GM18526 (cell line): ENCODE results near the gene SCLY.

ENCODE experiments used
- POLR2A ChIP-seq: IDR thresholded peaks from 3 replicates; pipeline ENCODE4 v1.6.1; 2011; ENCODE audit not compliant: insufficient read length; ENCODE audit errors: extremely low read depth

Gene SCLY, protein sequence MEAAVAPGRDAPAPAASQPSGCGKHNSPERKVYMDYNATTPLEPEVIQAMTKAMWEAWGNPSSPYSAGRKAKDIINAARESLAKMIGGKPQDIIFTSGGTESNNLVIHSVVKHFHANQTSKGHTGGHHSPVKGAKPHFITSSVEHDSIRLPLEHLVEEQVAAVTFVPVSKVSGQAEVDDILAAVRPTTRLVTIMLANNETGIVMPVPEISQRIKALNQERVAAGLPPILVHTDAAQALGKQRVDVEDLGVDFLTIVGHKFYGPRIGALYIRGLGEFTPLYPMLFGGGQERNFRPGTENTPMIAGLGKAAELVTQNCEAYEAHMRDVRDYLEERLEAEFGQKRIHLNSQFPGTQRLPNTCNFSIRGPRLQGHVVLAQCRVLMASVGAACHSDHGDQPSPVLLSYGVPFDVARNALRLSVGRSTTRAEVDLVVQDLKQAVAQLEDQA

GRCh38 chr2:238060542-238061314 is at the start of gene SCLY:
SCLY (plus strand) TSS chr2:238061001; CDS start chr2:238061055, 54 bp downstream.
- TF ChIP-seq POLR2A, result peak; percentile 90

- TF ChIP-seq POLR2A, result no peak
Measured at GRCh38 chr2:238013806-238014205, 47.0 kb upstream of the SCLY start.

GRCh38 chr2:238015705-238016104 is 45.1 kb upstream of the SCLY start:
- TF ChIP-seq POLR2A, result no peak

DNA sequence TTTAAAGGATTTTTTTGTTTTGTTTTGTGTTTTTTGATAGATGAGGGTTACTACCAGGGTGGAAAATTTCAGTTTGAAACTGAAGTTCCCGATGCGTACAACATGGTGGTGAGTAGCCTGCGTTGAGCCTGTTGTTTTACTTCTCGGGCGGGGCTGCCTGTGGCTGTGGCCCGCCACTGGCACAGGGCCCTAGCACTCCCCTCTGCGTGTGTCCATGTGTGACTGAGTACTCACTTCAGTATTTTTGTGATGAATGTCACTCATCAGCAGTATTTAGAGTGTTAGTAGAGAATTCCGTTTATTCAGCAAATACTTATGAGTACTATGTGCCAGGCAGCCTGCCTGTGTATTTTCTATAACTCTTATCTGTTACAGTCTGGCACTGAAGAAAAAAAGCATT is 44.3 kb upstream of the SCLY start:
- TF ChIP-seq POLR2A, result no peak

- no peak for TF ChIP-seq POLR2A
Measured at GRCh38 chr2:238019962-238020361, 40.8 kb upstream of the SCLY start.

- TF ChIP-seq POLR2A, result no peak
Measured at GRCh38 chr2:238020816-238021215, 40.0 kb upstream of the SCLY start.

- TF ChIP-seq POLR2A, result no peak
Measured at GRCh38 chr2:238021327-238021726, 39.5 kb upstream of the SCLY start.

- TF ChIP-seq POLR2A, result no peak
Measured at GRCh38 chr2:238022594-238023157, 38.1 kb upstream of the SCLY start.

DNA sequence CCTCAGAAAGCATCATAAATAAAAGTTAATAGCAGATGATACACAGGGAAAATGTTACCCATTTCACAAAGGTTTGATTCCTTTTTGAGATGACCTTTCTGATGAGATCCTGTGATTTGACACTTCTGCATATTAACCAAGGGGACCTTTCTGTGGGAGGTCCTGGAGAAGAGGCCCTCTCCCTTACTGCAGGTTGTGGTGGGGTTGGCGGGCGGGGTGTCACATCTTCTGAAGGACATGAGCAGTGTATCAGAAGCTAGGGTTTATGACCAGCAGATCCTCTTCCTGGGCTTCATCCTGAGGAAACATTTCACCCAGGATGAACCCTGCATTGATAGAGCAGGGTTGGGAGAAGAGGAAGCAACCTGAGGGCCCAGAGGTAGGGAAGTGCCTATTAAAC is 37.2 kb upstream of the SCLY start:
- no peak for TF ChIP-seq POLR2A

- TF ChIP-seq POLR2A, result no peak
Measured at GRCh38 chr2:238024986-238025385, 35.8 kb upstream of the SCLY start.

GRCh38 chr2:238025741-238026360 is 35.0 kb upstream of the SCLY start:
- no peak for TF ChIP-seq POLR2A

- TF ChIP-seq POLR2A, result no peak
Measured at GRCh38 chr2:238027058-238027457, 33.7 kb upstream of the SCLY start.

DNA sequence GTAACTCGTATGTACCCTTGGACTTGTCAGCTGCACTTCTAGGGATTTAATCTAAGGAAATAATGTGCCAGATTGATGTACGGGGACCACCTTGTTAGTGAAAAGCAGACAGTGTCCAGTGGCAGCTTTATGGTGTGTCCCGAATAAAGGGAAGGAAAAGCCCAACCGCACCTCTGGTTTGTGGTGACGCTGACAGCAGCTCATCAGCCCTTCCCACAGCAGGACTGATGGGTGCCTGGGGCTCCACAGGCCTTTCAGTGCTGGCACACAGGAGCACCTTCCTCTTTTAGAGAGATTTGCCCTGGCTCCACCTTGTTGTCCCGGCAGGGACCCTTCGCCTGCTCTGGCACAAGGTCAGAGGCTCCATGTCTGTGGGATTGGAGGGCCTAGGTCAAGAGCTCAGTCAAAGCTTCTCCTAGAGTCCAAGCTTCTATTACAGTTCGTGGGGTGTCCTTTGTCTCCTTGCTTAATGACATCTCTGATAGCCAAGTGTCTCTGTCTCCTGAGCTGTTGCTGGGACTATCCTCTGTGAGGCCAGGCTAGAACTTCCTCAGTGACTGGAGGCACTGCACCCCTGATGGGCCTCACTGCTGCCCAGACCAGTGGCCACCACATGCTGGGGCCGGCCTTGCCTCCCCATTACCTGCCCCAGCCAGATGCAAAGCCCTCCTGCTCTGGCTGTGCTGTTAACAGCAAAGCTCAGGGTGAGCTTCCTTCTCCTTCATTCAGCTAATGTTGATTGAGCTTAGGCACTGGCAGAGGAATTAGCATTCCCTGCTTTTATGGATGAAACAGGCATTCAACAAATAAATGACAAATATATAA is 33.0 kb upstream of the SCLY start:
- TF ChIP-seq POLR2A, result no peak

DNA sequence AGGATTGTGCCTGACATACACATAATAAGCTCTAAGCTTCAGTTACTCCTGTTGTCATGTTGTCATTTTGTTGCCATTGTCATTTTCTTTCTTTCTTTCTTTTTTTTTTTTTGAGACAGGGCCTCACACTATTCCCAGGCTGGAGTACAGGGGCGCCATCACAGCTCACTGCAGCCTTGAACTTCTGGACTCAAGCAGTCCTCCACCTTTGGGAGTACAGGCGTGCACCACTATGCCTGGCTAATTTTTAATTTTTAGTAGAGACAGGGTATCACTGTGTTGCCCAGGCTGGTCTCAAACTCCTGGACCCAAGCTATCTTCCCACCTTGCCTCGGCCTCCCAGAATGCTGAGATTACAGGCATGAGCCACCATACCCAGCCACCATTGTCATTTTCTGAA is 30.9 kb upstream of the SCLY start:
- no peak for TF ChIP-seq POLR2A
